Amniotic epithelial cell (primary cell): ENCODE data around the gene LRRC49.

Source experiments
- DNase-seq: peaks from one replicate; pipeline ENCODE4 v3.0.0-alpha.2; 2010; ENCODE audit warnings: low read depth

LRRC49 gene

GRCh38 chr15:71092056-71092600 lies 199.5 kb downstream of the LRRC49 start:
- no peak for DNase-seq

- peak; percentile 76 for DNase-seq
Measured at GRCh38 chr15:71093054-71094024, 200.7 kb downstream of the LRRC49 start.

GRCh38 chr15:71094137-71094536 lies 201.5 kb downstream of the LRRC49 start:
- DNase-seq: no peak

GRCh38 chr15:71096676-71097075 lies 204.1 kb downstream of the LRRC49 start:
- DNase-seq: no peak

- DNase-seq: no peak
Measured at GRCh38 chr15:71097890-71098289, 205.3 kb downstream of the LRRC49 start.

GRCh38 chr15:71098920-71099319 lies 206.3 kb downstream of the LRRC49 start:
- DNase-seq: no peak
